ENCODE results near the gene COL21A1. TPM values are rescaled to one million over a fixed set of nuclear protein-coding genes. Genes with fewer than 3 reads are reported as not detected.

COL21A1 gene
- total RNA-seq, 2 donors from 2014 or later: 4.8 to 13.3 TPM

DNA sequence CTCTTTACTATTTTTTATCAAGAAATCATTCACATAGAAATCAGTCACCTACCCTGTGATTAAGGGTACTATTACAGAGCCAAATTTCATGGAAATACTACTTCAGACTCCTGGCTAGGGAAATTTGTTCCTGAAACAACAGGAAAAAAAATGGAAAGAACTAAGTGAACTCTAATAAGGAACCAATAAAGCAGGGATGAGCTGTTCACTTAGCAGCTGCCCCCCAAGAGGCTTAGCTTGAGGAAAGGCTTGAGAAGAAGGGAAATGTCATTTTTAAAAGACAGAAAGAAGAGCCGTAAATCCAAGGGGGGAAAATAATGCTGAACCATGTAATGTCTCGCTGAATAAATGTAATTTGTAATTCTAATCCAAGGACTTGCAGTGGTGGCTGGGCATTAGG is 88.8 kb downstream of the COL21A1 start:
- WGBS: 85% methylated on average over 2 of the region's 2 CpGs
- DNase-seq (ENCODE audit: low spot score): no peak
- Histone ChIP-seq H3K36me3 (no peaks in the 10 kb centered on the region), H3K27me3 (replicated peaks; ENCODE audit: insufficient read depth) (no peaks in the 10 kb centered on the region), H3K27ac (no peak overlapping the region), H3K4me3 (no peak overlapping the region), H3K4me1 (replicated peaks) (no peaks in the 10 kb centered on the region), H3K9me3 (no peaks in the 10 kb centered on the region)
- TF ChIP-seq, protein P1, sequence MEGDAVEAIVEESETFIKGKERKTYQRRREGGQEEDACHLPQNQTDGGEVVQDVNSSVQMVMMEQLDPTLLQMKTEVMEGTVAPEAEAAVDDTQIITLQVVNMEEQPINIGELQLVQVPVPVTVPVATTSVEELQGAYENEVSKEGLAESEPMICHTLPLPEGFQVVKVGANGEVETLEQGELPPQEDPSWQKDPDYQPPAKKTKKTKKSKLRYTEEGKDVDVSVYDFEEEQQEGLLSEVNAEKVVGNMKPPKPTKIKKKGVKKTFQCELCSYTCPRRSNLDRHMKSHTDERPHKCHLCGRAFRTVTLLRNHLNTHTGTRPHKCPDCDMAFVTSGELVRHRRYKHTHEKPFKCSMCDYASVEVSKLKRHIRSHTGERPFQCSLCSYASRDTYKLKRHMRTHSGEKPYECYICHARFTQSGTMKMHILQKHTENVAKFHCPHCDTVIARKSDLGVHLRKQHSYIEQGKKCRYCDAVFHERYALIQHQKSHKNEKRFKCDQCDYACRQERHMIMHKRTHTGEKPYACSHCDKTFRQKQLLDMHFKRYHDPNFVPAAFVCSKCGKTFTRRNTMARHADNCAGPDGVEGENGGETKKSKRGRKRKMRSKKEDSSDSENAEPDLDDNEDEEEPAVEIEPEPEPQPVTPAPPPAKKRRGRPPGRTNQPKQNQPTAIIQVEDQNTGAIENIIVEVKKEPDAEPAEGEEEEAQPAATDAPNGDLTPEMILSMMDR (IDR thresholded peaks at IDR 0.05): no peak
- TF ChIP-seq POLR2A (IDR thresholded peaks at IDR 0.05) (no peak), POLR2AphosphoS5 (IDR thresholded peaks at IDR 0.05) (no peak)
- intact Hi-C loops (cut with DNase I): no loop called here

DNA sequence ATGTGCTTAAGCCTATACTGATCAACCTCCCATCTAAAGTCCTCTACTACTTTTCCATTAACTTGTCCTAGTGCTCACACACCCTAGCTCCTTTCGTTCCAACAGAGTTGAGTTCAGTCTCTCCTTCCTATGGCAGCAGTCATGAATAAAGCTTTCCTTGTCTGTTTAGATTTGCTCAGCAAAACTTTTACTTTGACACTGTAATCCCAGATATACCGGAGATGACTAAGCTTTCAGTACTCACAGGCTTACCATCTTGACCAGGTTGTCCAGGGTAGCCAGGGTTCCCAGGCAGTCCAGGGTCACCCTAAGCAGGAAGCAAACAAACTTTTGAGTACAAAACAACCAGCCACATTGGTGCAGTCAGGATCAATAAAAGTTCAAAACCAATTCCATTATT is 90.7 kb downstream of the COL21A1 start:
- Histone ChIP-seq H3K27ac (no peak overlapping the region), H3K9me3 (no peaks in the 10 kb centered on the region), H3K4me3 (no peak overlapping the region), H3K36me3 (no peaks in the 10 kb centered on the region), H3K4me1 (replicated peaks) (no peaks in the 10 kb centered on the region), H3K27me3 (replicated peaks; ENCODE audit: insufficient read depth) (no peaks in the 10 kb centered on the region)
- whole genome bisulfite sequencing: 89% methylated on average over 2 of the region's 2 CpGs
- no peak for DNase-seq (ENCODE audit: low spot score)
- intact Hi-C loops (cut with DNase I): no loop called here
- TF ChIP-seq POLR2AphosphoS5 (IDR thresholded peaks at IDR 0.05) (no peak), POLR2A (IDR thresholded peaks at IDR 0.05) (no peak)
- TF ChIP-seq, protein P1 (IDR thresholded peaks at IDR 0.05): no peak

DNA sequence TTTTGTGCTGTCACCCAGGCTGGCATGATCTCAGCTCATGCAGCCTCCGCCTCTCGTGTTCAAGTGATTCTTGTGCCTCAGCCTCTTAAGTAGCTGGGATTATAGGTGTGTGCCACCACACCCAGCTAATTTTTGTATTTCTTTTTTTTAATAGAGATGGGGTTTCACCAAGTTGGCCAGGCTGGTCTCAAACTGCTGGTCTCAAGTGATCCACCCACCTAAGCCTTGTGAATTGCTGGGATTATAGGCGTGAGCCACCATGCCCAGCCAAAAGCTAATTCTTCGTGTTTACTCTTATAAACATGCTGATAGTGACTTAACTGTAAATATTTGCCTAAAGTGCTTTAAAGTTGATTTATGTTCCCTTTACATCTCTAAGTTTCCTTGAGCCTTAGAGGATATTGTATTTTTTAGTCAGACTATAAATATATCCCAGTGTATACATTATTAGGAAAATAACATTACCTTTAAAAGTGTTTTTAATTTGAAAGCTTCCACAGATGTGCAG is 91.7 kb downstream of the COL21A1 start:
- no peaks in the 10 kb centered on the region for H3K27me3 ChIP-seq (replicated peaks; ENCODE audit: insufficient read depth)
- 59% methylated on average over 4 of the region's 4 CpGs for WGBS
- DNase-seq (ENCODE audit: low spot score): no peak
- H3K4me1 ChIP-seq (replicated peaks): no peaks in the 10 kb centered on the region
- H3K36me3 ChIP-seq: no peaks in the 10 kb centered on the region
- H3K27ac ChIP-seq: no peak overlapping the region
- H3K4me3 ChIP-seq: no peak overlapping the region
- no peaks in the 10 kb centered on the region for H3K9me3 ChIP-seq
- TF ChIP-seq, protein P1 (IDR thresholded peaks at IDR 0.05): no peak
- TF ChIP-seq POLR2A (IDR thresholded peaks at IDR 0.05): no peak
- no peak for TF ChIP-seq POLR2AphosphoS5 (IDR thresholded peaks at IDR 0.05)
- intact Hi-C loops (cut with DNase I): no loop called here

DNA sequence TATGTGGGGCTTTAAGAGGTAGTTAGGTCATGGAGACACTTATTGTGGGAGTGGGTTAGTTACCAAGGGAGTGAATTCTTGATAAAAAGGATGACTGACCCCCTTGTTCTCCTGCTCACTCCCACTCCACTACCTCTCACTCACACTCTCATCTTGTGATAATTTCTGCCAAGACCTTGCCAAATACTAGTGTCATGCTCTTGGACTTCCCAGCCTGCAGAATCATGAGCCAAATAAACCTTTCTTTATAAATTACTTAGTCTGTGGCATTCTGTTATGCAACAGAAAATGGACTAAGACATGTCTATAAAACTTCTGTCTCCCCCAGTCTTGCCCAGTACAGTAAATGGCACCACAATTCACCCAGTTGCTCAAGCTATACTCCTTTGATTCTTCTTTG is 93.3 kb downstream of the COL21A1 start:
- intact Hi-C loops (cut with DNase I): no loop called here
- H3K9me3 ChIP-seq: no peaks in the 10 kb centered on the region
- no peaks in the 10 kb centered on the region for H3K36me3 ChIP-seq
- no peaks in the 10 kb centered on the region for H3K27me3 ChIP-seq (replicated peaks; ENCODE audit: insufficient read depth)
- no peak for DNase-seq (ENCODE audit: low spot score)
- H3K4me3 ChIP-seq: no peak overlapping the region
- H3K27ac ChIP-seq: no peak overlapping the region
- no peaks in the 10 kb centered on the region for H3K4me1 ChIP-seq (replicated peaks)
- TF ChIP-seq POLR2A (IDR thresholded peaks at IDR 0.05): no peak
- no peak for TF ChIP-seq POLR2AphosphoS5 (IDR thresholded peaks at IDR 0.05)
- TF ChIP-seq, protein P1 (IDR thresholded peaks at IDR 0.05): no peak

DNA sequence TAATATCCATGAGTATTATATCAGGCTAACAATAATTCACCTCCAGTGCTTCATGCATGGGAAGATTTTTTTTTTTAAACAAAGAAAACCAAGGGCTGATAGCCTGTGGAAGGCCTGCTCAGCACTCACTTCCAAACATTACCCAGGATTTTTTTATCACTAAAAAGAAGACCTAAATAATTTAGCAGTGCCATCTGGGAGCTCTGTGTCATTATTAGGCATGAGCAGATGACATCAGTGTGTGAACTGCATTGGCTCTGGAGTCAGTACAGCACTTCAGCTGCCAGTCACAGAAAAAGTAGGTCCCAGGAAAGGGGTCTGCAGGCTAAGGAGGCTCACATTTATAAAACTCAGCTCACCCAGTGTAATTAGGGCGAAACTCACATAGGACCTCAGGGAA is 94.8 kb downstream of the COL21A1 start:
- Histone ChIP-seq H3K27ac (no peak overlapping the region), H3K4me3 (no peak overlapping the region), H3K9me3 (no peaks in the 10 kb centered on the region), H3K36me3 (no peaks in the 10 kb centered on the region), H3K27me3 (replicated peaks; ENCODE audit: insufficient read depth) (no peaks in the 10 kb centered on the region), H3K4me1 (replicated peaks) (no peaks in the 10 kb centered on the region)
- TF ChIP-seq, protein P1 (IDR thresholded peaks at IDR 0.05): no peak
- 100% methylated on average over 1 of the region's 1 CpG for WGBS
- no peak for DNase-seq (ENCODE audit: low spot score)
- intact Hi-C loops (cut with DNase I): no loop called here
